Motor neuron (in vitro differentiated cells): ENCODE measurements around the gene TUBA8. TPM values are rescaled to one million over a fixed set of nuclear protein-coding genes. Genes with fewer than 3 reads are reported as not detected.

Experiments used
- ATAC-seq, 8 experiments: fragments of 200-7000 bp; cut with Tn5 transposase; replicated peaks in 6 of 8; 2 replicates each; pipeline ENCODE4 v1.8.0; 2021; ENCODE audit warnings: mild to moderate bottlenecking in 8 of 8, moderate library complexity in 8 of 8
- H3K27ac ChIP-seq, 2 donors: fragments of 250-450 bp; sonication (Bioruptor Pico); 2 replicates each; pipeline ENCODE4 v1.9.0; 2021; ENCODE audit warnings: antibody characterized with exemption in 2 of 2, mild to moderate bottlenecking in 2 of 2, moderate library complexity in 1 of 2
- H3K4me1 ChIP-seq, 2 donors: fragments of 250-450 bp; sonication (Bioruptor Pico); replicated peaks in 1 of 2; 2 replicates each; pipeline ENCODE4 v1.6.1; 2021; ENCODE audit warnings: antibody characterized with exemption in 2 of 2, mild to moderate bottlenecking in 2 of 2, moderate library complexity in 1 of 2
- H3K4me3 ChIP-seq, 5 donors: fragments of 250-450 bp; sonication (Bioruptor Pico); 2 replicates each; pipeline ENCODE4 v1.9.0; 2021; ENCODE audit warnings: antibody characterized with exemption in 5 of 5, mild to moderate bottlenecking in 5 of 5, moderate library complexity in 4 of 5
- WGBS, 10 experiments: fragments of 450-650 bp; shearing (Covaris generic); methylation state at CpG; one replicate each; pipeline ENCODE4 v1.0.0; 2022; 5-methylcytosine and 5-hydroxymethylcytosine counted together
- in situ Hi-C, 9 experiments: fragments of 400-800 bp; cut with MboI; loops; one replicate each; pipeline ENCODE4 v1.15.0; 2021; ENCODE audit warnings: low sequenced_read_pairs in 9 of 9, low pct_unique_long_range_greater_than_20kb in 2 of 9; ENCODE audit not compliant: unreplicated experiment in 9 of 9
- total RNA-seq, 8 experiments: library from RNA; unstranded; fragments of 300-600 nt; gene quantifications; 2 replicates each; pipeline versions ENCODE4 v1.2.3 to v1.2.4, GENCODE V29; 2022

TUBA8 gene
- total RNA-seq, 8 experiments from 2014 or later: 0.54 to 2.5 (median 2.0) TPM

DNA sequence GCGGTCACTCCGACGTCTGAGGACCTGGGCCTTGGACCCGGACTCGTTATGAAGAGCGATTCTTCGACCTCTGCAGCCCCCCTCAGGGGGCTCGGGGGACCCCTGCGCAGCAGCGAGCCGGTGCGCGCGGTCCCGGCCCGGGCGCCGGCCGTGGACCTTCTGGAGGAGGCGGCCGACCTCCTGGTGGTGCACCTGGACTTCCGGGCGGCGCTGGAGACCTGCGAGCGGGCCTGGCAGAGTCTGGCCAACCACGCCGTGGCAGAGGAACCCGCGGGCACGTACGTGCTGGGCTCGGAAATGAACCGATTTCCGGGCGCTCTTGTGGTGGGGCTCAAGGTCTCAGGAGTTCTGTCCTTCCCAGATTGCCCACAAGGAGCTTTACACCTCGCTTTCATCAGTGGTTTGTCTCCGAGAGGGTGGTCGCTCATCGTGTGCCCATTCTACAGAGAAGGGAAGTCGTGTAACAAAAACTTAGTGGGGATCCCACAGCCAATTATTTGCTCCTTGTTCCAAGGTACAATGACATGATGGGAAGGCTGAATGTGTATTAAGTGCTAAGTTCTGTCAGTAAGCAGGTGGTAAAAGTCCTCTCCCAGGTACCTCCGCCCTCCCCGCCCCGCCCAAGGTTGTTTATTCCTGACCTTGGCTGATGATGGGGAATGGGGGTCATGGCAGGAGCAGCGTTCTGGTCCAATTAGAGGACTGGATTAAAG lies 32.1 kb upstream of the TUBA8 start:
- WGBS, 10 experiments: 13 to 67% (median 40%) methylated on average over 1 to 29 of the region's 45 CpGs; no CpG with 5 or more reads in 5 of the 10 experiments
- Histone ChIP-seq H3K4me3 (peak overlapping the region; percentile 55 to 91 (median 68)), H3K4me1 (peaks cover 16 to 18% of the 10 kb centered on the region in 2 donors), H3K27ac (peak overlapping the region; percentile 22 to 73)
- in situ Hi-C loops: loop anchor here in 5 of 9 experiments (10.0 kb wide), 1 partner anchor 244 kb away; no protein-coding TSS in a partner anchor
- ATAC-seq: peak in 3 of 8 experiments; percentile 6 to 22 (median 6)

- Histone ChIP-seq H3K27ac (no peak overlapping the region), H3K4me3 (no peak overlapping the region), H3K4me1 (peaks cover 16 to 18% of the 10 kb centered on the region in 2 donors)
- ATAC-seq: no peak
- 0 to 80% (median 54%) methylated on average over 1 to 3 of the region's 4 CpGs; no CpG with 5 or more reads in 4 of the 10 experiments for WGBS, 10 experiments
- in situ Hi-C loops: loop anchor here in 5 of 9 experiments (10.0 kb wide), 1 partner anchor 245 kb away; no protein-coding TSS in a partner anchor
Measured at GRCh38 chr22:18079706-18080233, 30.8 kb upstream of the TUBA8 start.

DNA sequence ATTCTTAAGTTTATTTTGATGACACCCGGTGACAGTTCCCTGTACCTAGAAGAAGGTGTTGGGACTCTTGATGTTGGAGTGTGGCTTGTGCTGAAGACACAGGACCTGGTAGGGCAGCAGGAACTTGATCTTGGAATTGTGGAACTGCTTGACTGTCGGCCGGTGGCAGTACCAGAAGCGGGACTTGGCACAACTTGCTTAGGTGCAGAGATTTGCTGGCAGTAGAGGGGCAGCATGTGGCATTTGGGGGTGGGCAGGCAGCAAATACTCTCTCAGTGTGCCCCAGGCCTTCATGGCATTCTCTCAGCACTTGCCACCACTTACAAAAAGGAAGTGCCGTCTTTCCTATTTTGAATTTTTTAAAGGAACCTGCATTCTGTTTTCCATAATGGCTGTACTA lies 29.2 kb upstream of the TUBA8 start:
- no peak for ATAC-seq
- Histone ChIP-seq H3K4me1 (peaks cover 10 to 13% of the 10 kb centered on the region in 2 donors), H3K27ac (no peak overlapping the region), H3K4me3 (no peak overlapping the region)
- in situ Hi-C loops: no loop called here
- 85 to 100% (median 97%) methylated on average over 1 to 5 of the region's 5 CpGs; no CpG with 5 or more reads in 1 of the 10 experiments for WGBS, 10 experiments

- WGBS, 10 experiments: 21 to 100% (median 68%) methylated on average over 1 to 2 of the region's 2 CpGs
- in situ Hi-C loops: no loop called here
- ATAC-seq: no peak
- no peak overlapping the region for H3K4me3 ChIP-seq
- H3K27ac ChIP-seq: no peak overlapping the region
- H3K4me1 ChIP-seq: peaks cover 6 to 7% of the 10 kb centered on the region in 2 donors
Measured at GRCh38 chr22:18082467-18082866, 28.1 kb upstream of the TUBA8 start.

DNA sequence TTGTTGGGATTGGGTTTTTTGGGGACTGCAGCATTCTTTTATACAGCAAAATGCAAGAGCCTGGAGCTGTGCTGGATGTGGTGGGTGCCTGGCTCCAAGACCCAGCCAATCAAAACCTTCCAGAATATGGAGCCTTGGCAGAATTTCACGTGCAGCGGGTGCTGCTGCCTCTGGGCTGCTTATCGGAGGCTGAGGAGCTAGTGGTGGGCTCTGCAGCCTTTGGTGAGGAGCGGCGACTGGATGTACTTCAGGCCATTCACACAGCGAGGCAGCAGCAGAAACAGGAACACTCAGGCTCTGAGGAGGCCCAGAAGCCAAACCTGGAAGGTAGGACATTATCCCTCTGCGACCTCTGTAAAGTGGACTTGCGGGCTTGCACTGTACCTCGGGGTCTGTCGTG lies 27.2 kb upstream of the TUBA8 start:
- no peak overlapping the region for H3K4me3 ChIP-seq
- no peak overlapping the region for H3K27ac ChIP-seq
- ATAC-seq: no peak
- peaks cover 6 to 7% of the 10 kb centered on the region in 2 donors for H3K4me1 ChIP-seq
- in situ Hi-C loops: no loop called here
- 90 to 95% (median 94%) methylated on average over 3 to 10 of the region's 10 CpGs; no CpG with 5 or more reads in 6 of the 10 experiments for WGBS, 10 experiments

DNA sequence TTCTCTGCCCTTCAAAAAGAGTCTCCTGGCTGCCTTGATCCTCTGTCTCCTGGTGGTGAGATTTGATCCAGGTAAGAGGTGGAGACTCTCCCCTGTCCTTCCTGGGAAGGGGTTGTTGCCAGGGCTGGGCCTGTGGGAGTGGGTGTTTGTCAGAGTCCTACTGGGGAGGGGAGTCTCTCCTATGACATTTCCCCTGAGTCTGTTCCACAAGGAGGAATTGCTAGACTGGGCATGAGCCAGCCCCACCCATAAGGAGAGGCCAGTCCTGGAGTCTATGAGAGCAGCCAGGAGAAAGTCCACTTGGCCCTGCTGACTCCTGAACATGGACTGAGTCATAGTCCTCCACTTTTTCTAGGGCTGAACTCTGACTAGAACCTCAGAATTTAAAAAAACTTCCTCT lies 25.4 kb upstream of the TUBA8 start:
- in situ Hi-C loops: no loop called here
- ATAC-seq: peak in 2 of 8 experiments; percentile 97 to 99
- Histone ChIP-seq H3K4me1 (no peaks in the 10 kb centered on the region), H3K4me3 (no peak overlapping the region), H3K27ac (no peak overlapping the region)

DNA sequence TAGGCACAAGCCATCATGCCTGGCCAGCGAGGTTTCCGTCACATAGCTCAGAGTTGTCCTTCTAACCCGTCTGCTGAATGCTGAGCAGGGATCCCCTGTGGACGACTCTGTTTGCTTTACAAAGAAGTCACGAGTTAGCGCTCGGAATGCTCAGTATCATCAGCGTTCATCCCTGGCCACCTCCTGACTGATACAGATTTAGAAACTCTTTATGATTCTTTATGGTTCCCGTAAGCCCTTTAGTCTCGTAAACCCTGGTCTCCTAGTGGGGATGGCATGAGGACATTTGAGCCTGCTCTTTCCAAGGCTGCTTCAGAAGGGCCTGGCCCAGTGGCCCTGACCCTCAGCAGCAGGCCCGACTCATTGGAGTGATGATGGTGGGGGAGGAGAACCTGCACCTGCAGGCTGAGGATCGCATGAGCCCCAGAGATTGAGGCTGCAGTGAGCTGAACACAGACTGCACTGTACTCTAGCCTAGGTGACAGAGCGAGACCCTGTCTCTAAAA lies 23.2 kb upstream of the TUBA8 start:
- in situ Hi-C loops: no loop called here
- ATAC-seq: no peak
- Histone ChIP-seq H3K4me3 (no peak overlapping the region), H3K4me1 (no peaks in the 10 kb centered on the region), H3K27ac (no peak overlapping the region)
- WGBS, 10 experiments: 61 to 100% (median 73%) methylated on average over 1 to 7 of the region's 13 CpGs; no CpG with 5 or more reads in 5 of the 10 experiments

- H3K27ac ChIP-seq: no peak overlapping the region
- H3K4me3 ChIP-seq: no peak overlapping the region
- ATAC-seq: no peak
- WGBS, 10 experiments: 95 to 100% (median 100%) methylated on average over 1 to 6 of the region's 11 CpGs; no CpG with 5 or more reads in 3 of the 10 experiments
- H3K4me1 ChIP-seq: no peaks in the 10 kb centered on the region
- in situ Hi-C loops: no loop called here
Measured at GRCh38 chr22:18088825-18089568, 21.6 kb upstream of the TUBA8 start.

DNA sequence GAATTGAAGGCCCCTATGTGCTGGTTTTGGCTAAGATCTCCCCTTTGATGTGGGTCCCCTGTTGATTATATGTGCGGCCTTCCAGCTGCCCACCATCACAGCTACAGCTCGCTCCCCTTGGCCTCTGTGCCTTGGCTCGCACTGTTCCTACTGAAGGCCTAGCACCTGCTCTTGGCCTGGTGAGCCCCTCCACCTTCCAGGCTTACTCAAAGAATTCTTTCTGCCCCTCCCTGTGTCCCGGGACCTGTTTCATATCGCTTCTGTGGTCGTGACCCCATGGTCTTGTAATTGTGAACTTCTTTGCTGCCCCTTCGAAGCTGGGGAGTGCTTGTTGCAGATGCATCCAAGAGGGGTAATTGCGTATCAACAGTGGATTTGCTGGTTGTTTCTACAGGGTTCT lies 20.3 kb upstream of the TUBA8 start:
- no peak for ATAC-seq
- Histone ChIP-seq H3K4me1 (no peaks in the 10 kb centered on the region), H3K27ac (no peak overlapping the region), H3K4me3 (no peak overlapping the region)
- 90 to 100% (median 100%) methylated on average over 1 to 7 of the region's 8 CpGs; no CpG with 5 or more reads in 2 of the 10 experiments for WGBS, 10 experiments
- in situ Hi-C loops: no loop called here

- 15 to 100% (median 62%) methylated on average over 1 to 4 of the region's 7 CpGs; no CpG with 5 or more reads in 3 of the 10 experiments for WGBS, 10 experiments
- H3K4me3 ChIP-seq: no peak overlapping the region
- peak in 2 of 8 experiments; percentile 10 to 23 for ATAC-seq
- no peaks in the 10 kb centered on the region for H3K4me1 ChIP-seq
- peak overlapping the region in 1 of 2 donors; percentile 21 for H3K27ac ChIP-seq
- in situ Hi-C loops: no loop called here
Measured at GRCh38 chr22:18091478-18091877, 19.1 kb upstream of the TUBA8 start.

DNA sequence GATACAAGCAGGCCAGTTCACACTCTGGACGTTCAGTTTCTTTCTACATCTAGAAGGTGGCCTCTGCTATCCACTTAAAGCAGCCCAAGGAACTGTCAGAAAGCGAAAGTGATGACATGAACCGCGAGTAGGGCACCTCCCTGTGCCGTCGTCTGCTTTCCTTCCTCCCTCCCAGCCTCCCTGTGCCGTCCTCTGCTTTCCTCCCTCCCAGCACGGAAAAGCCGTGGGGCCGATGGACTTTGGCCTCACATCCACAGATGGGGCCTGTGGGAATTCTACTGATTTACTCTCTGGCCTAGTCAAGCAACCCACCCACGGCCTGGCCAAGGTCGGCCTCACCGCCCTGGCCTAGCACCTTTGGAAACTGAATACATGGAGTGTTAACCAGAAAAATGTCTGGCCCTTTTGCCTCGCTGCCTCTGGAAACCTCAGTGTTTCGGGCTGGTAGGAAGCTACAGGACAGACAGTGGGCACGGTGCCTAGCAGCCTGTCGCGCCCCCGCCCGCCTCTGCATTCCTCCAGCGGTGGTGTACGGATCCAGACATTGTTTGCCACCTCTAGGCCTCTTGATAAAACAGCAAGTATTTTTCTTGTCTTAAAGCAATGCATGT lies 18.6 kb upstream of the TUBA8 start:
- in situ Hi-C loops: no loop called here
- WGBS, 10 experiments: 0 to 99% (median 85%) methylated on average over 2 to 14 of the region's 22 CpGs; no CpG with 5 or more reads in 3 of the 10 experiments
- peak in 5 of 8 experiments; percentile 24 to 97 (median 89) for ATAC-seq
- no peaks in the 10 kb centered on the region for H3K4me1 ChIP-seq
- H3K27ac ChIP-seq: peak overlapping the region in 1 of 2 donors; percentile 21
- no peak overlapping the region for H3K4me3 ChIP-seq

- ATAC-seq: no peak
- Histone ChIP-seq H3K4me1 (no peaks in the 10 kb centered on the region), H3K4me3 (no peak overlapping the region), H3K27ac (no peak overlapping the region)
- 40 to 100% (median 91%) methylated on average over 1 to 6 of the region's 6 CpGs; no CpG with 5 or more reads in 1 of the 10 experiments for WGBS, 10 experiments
- in situ Hi-C loops: no loop called here
Measured at GRCh38 chr22:18093661-18094060, 16.9 kb upstream of the TUBA8 start.
